ENCODE results near the gene TOPAZ1.

The TOPAZ1 gene

DNA sequence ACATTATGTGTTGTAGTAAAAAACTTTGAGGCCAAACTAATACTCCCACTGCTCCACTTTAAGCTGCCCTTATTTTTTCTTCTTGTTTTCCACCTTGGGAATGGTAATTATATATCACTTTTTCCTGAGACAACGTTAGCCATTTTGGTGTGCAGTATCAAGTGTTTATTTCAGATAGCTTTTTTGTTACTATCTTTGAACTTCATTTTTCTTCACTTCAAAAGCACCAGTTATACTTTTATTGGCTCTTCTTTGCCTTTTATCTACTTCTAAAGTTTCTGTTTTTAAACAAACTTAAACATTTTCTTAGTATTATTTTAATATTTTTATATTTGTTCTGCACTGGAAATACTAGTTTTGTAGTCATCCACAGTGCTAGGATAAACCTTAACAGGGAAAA is 6.5 kb downstream of the TOPAZ1 start:
- peaks cover 7% of the 10 kb centered on the region; the same call in 1 of the 2 replicates for H3K9me3 ChIP-seq (ENCODE audit: insufficient read depth, low read depth, low read length)
- no peaks in the 10 kb centered on the region for H3K27me3 ChIP-seq (ENCODE audit: insufficient read depth, low read length)
- H3K36me3 ChIP-seq (ENCODE audit: insufficient read depth, low read length): no peaks in the 10 kb centered on the region
- no peak overlapping the region for H3K27ac ChIP-seq (ENCODE audit: low read depth, low read length)
- no peak overlapping the region for H3K4me3 ChIP-seq (ENCODE audit: low read length)
- H3K4me1 ChIP-seq (ENCODE audit: insufficient read depth, low read length): no peaks in the 10 kb centered on the region
- WGBS: 67% methylated on average over 1 of the region's 1 CpG
- H3K9ac ChIP-seq (ENCODE audit: low read depth, low read length): no peak overlapping the region

DNA sequence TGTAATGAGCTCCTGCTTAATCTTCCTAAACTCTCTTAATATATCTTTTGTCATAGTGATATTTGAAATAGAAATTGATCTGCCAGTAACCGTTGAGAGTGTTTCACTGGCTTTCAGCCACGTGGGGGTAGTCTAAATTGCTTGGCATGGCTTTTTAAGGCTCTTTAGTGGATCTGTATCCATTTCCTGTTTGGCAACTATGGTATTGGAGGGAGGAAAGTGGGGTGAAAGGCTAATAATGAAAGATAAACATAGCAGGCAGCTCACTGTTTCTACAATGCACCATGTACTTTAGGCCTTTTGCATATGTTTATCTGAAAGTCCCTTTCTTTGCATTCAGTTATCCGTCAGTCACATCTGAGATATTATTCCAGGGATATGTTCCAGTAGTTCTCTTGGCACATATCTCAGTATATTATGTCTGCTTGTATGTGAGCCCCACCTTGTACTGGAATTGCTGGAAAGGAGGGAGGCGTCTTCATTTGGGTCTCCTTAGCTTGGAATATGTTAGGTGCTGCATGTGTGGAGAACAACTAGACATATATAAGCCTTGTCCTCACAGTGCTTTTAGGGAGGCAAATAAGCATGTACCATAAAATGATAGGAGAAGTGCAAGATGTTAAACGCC is 10.8 kb downstream of the TOPAZ1 start:
- 77% methylated on average over 5 of the region's 5 CpGs for WGBS
- Histone ChIP-seq H3K9ac (ENCODE audit: low read depth, low read length) (no peak overlapping the region), H3K4me1 (ENCODE audit: insufficient read depth, low read length) (no peaks in the 10 kb centered on the region), H3K27ac (ENCODE audit: low read depth, low read length) (no peak overlapping the region), H3K4me3 (ENCODE audit: low read length) (no peak overlapping the region), H3K36me3 (ENCODE audit: insufficient read depth, low read length) (no peaks in the 10 kb centered on the region), H3K9me3 (ENCODE audit: insufficient read depth, low read depth, low read length) (peaks cover 7% of the 10 kb centered on the region; the same call in 1 of the 2 replicates), H3K27me3 (ENCODE audit: insufficient read depth, low read length) (no peaks in the 10 kb centered on the region)

DNA sequence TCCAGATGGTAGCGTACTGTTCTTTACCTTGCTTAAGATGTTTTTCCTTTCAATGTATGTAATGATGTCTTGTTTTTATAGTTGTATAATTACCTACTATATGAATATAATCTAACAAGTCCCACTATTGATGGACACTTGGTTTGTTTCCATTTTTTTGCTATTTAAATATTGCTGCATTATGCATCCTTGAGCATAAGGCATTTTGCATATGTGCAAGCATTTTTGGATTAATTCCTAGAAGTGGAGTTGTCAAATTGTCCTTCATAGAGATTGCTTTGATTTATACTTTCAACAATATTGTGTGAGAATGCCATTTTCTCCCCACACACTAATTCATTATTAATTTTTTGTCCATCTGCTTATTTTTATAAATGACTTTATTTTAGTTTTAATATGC is 17.7 kb downstream of the TOPAZ1 start:
- Histone ChIP-seq H3K27ac (ENCODE audit: low read depth, low read length) (no peak overlapping the region), H3K9ac (ENCODE audit: low read depth, low read length) (no peak overlapping the region), H3K4me1 (ENCODE audit: insufficient read depth, low read length) (no peaks in the 10 kb centered on the region), H3K4me3 (ENCODE audit: low read length) (no peak overlapping the region), H3K36me3 (ENCODE audit: insufficient read depth, low read length) (no peaks in the 10 kb centered on the region), H3K27me3 (ENCODE audit: insufficient read depth, low read length) (no peaks in the 10 kb centered on the region), H3K9me3 (ENCODE audit: insufficient read depth, low read depth, low read length) (no peaks in the 10 kb centered on the region)
- WGBS: no CpG with 5 or more reads among the region's 1 CpG

DNA sequence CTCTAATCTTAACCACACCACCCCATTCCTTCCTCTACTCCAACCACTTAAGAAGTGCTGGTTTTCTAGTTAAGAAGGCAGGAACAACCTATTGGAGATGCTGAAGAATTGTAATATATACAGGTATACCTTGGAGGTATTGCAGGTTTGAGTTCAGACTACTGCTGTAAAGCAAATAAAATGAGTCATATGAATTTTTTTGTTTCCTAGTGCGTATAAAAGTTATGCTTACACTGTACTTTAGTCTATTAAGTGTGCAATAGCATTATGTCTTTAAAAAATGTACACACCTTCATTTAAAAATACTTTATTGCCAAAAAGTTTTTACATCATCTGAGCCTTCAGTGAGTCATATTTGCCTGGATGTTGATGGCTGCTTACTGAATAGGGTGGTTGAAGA is 22.5 kb downstream of the TOPAZ1 start:
- Histone ChIP-seq H3K9me3 (ENCODE audit: insufficient read depth, low read depth, low read length) (no peaks in the 10 kb centered on the region), H3K4me3 (ENCODE audit: low read length) (no peak overlapping the region), H3K27ac (ENCODE audit: low read depth, low read length) (no peak overlapping the region), H3K27me3 (ENCODE audit: insufficient read depth, low read length) (no peaks in the 10 kb centered on the region), H3K9ac (ENCODE audit: low read depth, low read length) (no peak overlapping the region), H3K4me1 (ENCODE audit: insufficient read depth, low read length) (no peaks in the 10 kb centered on the region), H3K36me3 (ENCODE audit: insufficient read depth, low read length) (no peaks in the 10 kb centered on the region)
- 100% methylated on average over 1 of the region's 1 CpG for WGBS

DNA sequence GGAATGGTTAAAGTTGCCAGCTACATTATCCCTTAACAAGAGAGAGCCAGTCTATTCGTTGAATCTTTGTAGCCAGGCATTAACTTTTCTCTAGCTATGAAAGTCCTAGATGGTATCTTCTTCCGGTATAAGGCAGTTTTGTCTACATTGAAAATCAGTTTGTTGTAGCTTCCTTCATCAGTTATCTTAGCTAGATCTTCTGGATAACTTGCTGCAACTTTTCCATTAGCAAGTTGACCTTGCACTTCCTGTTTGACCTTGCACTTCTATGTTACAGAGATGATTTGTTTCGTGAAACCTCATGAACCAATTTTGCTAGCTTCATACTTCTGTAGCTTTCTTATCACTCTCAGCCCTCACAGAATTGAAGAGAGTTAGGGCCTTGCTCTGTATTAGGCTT is 24.1 kb downstream of the TOPAZ1 start:
- H3K27me3 ChIP-seq (ENCODE audit: insufficient read depth, low read length): no peaks in the 10 kb centered on the region
- WGBS: 95% methylated on average over 3 of the region's 3 CpGs
- H3K36me3 ChIP-seq (ENCODE audit: insufficient read depth, low read length): no peaks in the 10 kb centered on the region
- H3K4me3 ChIP-seq (ENCODE audit: low read length): no peak overlapping the region
- no peaks in the 10 kb centered on the region for H3K9me3 ChIP-seq (ENCODE audit: insufficient read depth, low read depth, low read length)
- no peak overlapping the region for H3K9ac ChIP-seq (ENCODE audit: low read depth, low read length)
- no peak overlapping the region for H3K27ac ChIP-seq (ENCODE audit: low read depth, low read length)
- H3K4me1 ChIP-seq (ENCODE audit: insufficient read depth, low read length): no peaks in the 10 kb centered on the region

DNA sequence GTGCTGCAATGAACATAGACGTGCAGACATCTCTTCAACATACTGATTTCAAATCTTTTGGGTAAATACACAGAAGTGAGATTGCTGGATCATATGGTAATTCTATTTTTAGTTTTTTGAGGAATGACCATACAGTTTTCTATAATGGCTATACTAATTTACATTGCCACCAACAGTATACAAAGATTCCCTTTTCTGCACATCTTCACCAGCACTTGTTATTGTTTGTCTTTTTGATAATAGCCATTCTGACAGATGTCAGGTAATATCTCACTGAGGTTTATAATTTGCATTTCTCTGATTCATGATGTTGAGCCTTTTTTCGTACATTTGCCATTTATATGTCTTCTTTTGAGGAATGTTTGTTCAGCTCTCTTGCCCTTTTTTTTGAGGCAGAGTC is 30.5 kb downstream of the TOPAZ1 start:
- Histone ChIP-seq H3K4me3 (ENCODE audit: low read length) (no peak overlapping the region), H3K9ac (ENCODE audit: low read depth, low read length) (no peak overlapping the region), H3K36me3 (ENCODE audit: insufficient read depth, low read length) (no peaks in the 10 kb centered on the region), H3K9me3 (ENCODE audit: insufficient read depth, low read depth, low read length) (no peaks in the 10 kb centered on the region), H3K27me3 (ENCODE audit: insufficient read depth, low read length) (no peaks in the 10 kb centered on the region), H3K4me1 (ENCODE audit: insufficient read depth, low read length) (no peaks in the 10 kb centered on the region), H3K27ac (ENCODE audit: low read depth, low read length) (no peak overlapping the region)
- 100% methylated on average over 2 of the region's 2 CpGs for WGBS

DNA sequence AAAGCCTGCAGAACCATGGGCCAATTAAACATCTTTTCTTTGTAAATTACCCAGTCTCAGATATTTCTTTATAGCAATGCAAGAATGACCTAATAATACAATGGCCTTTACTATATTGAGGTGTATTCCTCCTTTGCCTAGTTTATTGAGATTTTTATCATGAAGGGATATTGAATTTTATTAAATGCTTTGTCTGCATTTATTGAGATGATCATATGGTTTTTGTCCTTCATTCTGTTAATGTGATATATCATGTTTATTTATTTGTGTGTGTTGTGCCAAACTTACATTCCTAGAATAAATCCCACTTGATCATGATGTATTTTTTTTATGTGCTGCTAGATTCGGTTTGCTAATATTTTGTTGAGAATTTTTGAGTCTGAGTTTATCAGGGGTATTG is 36.2 kb downstream of the TOPAZ1 start:
- no peak overlapping the region for H3K9ac ChIP-seq (ENCODE audit: low read depth, low read length)
- H3K27me3 ChIP-seq (ENCODE audit: insufficient read depth, low read length): no peaks in the 10 kb centered on the region
- H3K9me3 ChIP-seq (ENCODE audit: insufficient read depth, low read depth, low read length): no peaks in the 10 kb centered on the region
- no peaks in the 10 kb centered on the region for H3K36me3 ChIP-seq (ENCODE audit: insufficient read depth, low read length)
- H3K4me3 ChIP-seq (ENCODE audit: low read length): no peak overlapping the region
- no peak overlapping the region for H3K27ac ChIP-seq (ENCODE audit: low read depth, low read length)
- 96% methylated on average over 1 of the region's 1 CpG for WGBS
- H3K4me1 ChIP-seq (ENCODE audit: insufficient read depth, low read length): no peaks in the 10 kb centered on the region

DNA sequence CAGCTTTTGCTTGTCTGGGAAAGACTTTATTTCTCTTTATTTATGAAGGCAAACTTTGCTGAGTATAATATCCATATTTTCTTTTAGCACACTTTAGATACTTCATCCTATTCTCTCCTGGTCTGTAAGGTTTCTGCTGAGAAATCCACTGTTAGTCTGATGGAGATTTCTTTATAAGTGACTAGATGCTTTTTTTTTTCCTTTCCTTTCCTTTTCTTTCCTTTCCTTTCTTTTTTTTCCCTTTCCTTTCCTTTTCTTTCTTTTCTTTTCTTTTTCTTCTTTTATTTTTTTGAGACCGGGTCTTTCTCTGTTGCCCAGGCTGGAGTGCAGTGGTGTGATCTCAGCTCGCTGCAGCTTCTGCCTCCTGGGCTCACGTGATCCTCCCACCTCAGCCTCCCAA is 38.4 kb downstream of the TOPAZ1 start:
- H3K36me3 ChIP-seq (ENCODE audit: insufficient read depth, low read length): no peaks in the 10 kb centered on the region
- H3K4me1 ChIP-seq (ENCODE audit: insufficient read depth, low read length): no peaks in the 10 kb centered on the region
- H3K9ac ChIP-seq (ENCODE audit: low read depth, low read length): no peak overlapping the region
- H3K27ac ChIP-seq (ENCODE audit: low read depth, low read length): no peak overlapping the region
- WGBS: 94% methylated on average over 3 of the region's 3 CpGs
- H3K27me3 ChIP-seq (ENCODE audit: insufficient read depth, low read length): no peaks in the 10 kb centered on the region
- no peaks in the 10 kb centered on the region for H3K9me3 ChIP-seq (ENCODE audit: insufficient read depth, low read depth, low read length)
- H3K4me3 ChIP-seq (ENCODE audit: low read length): no peak overlapping the region

DNA sequence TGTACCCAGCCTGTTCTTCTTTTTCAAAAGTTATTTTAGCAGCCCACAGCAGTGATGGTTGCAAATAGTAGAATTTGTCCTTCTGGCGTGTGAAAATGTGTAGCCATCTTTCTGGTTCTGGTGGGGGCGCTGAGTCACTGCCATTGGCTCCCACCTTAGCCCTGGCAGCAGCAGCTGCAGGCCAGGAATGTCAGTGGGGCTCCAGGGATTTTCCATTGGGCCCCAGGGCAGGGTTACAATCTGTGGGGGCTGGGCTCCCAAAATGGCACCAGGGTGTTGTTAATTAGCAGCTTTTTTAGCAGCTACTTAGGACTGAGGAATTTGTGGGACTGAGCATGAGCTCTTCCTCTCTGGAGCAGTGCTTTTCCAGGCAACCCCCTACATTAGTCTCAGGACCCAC is 38.9 kb downstream of the TOPAZ1 start:
- H3K4me3 ChIP-seq (ENCODE audit: low read length): no peak overlapping the region
- H3K9me3 ChIP-seq (ENCODE audit: insufficient read depth, low read depth, low read length): no peaks in the 10 kb centered on the region
- H3K36me3 ChIP-seq (ENCODE audit: insufficient read depth, low read length): no peaks in the 10 kb centered on the region
- no peaks in the 10 kb centered on the region for H3K4me1 ChIP-seq (ENCODE audit: insufficient read depth, low read length)
- no peak overlapping the region for H3K27ac ChIP-seq (ENCODE audit: low read depth, low read length)
- no peak overlapping the region for H3K9ac ChIP-seq (ENCODE audit: low read depth, low read length)
- H3K27me3 ChIP-seq (ENCODE audit: insufficient read depth, low read length): no peaks in the 10 kb centered on the region
- 85% methylated on average over 2 of the region's 2 CpGs for WGBS

DNA sequence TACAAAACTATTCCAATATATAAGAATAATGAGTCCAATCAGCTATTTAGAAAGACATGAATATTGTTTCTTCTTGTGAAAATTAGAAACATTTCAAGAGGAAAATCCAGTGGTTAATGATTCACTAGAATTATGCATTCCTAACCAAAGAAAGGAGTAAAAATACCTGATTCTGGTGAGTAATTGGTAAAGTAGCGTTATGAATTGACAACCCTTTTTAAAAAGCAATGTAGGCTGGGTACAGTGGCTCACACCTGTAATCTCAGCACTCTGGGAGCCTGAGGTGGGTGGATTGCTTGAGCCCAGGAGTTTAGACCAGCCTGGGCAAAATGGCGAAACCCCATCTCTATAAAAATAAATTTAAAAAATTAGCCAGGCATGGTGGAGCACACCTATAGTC is 43.3 kb downstream of the TOPAZ1 start:
- Histone ChIP-seq H3K27me3 (ENCODE audit: insufficient read depth, low read length) (no peaks in the 10 kb centered on the region), H3K4me3 (ENCODE audit: low read length) (no peak overlapping the region), H3K27ac (ENCODE audit: low read depth, low read length) (no peak overlapping the region), H3K4me1 (ENCODE audit: insufficient read depth, low read length) (no peaks in the 10 kb centered on the region), H3K36me3 (ENCODE audit: insufficient read depth, low read length) (no peaks in the 10 kb centered on the region), H3K9me3 (ENCODE audit: insufficient read depth, low read depth, low read length) (no peaks in the 10 kb centered on the region), H3K9ac (ENCODE audit: low read depth, low read length) (no peak overlapping the region)
- WGBS: 87% methylated on average over 2 of the region's 2 CpGs

DNA sequence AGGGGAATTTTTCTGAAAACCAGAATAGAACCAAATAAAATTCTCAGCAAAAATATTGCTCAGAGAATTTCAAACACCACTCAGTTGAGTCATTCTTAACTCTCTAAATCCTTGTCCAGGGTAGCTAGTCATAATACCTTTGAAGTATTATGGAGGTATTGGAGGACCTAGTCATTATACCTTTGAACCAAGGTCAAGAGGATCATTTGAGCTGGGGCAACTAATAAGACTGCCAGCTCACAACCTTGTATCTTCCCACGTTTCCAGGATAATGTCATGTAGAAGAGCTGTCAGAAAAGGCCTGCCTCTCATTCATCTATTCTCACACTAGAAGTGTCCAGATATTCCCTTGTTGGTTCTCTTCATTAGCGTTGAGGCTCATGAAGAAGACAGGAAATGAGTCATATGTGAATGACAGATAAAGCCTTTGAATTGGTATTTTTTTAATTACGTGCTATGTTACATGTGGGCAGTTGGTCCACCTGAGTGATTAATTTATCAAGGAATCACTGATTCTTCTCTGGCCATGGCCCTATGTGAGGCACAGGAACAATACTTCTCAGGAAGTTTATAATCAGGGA is 48.3 kb downstream of the TOPAZ1 start:
- 86% methylated on average over 3 of the region's 3 CpGs for WGBS
- Histone ChIP-seq H3K4me3 (ENCODE audit: low read length) (no peak overlapping the region), H3K9ac (ENCODE audit: low read depth, low read length) (no peak overlapping the region), H3K27ac (ENCODE audit: low read depth, low read length) (no peak overlapping the region), H3K36me3 (ENCODE audit: insufficient read depth, low read length) (no peaks in the 10 kb centered on the region), H3K4me1 (ENCODE audit: insufficient read depth, low read length) (no peaks in the 10 kb centered on the region; the same call in 1 of the 2 replicates), H3K9me3 (ENCODE audit: insufficient read depth, low read depth, low read length) (no peaks in the 10 kb centered on the region), H3K27me3 (ENCODE audit: insufficient read depth, low read length) (no peaks in the 10 kb centered on the region)

DNA sequence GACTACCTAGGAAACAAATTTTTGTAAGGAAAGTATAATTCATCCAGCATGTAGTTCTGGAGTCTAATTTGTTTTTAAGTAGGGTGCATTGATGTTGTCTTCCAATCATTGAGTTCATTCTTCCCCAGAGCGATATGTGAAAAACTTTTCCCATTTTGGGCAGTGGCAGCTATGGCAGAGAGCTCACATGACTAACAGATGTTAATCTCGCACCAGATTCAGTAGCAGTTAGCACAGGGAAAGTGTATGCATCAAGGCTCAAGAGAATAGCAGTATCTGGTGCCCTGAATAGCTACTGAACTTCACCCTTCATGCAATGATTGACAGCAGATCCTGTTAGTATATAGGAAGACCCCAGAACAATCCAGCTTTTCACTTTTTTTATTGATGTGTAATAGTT is 50.6 kb downstream of the TOPAZ1 start:
- Histone ChIP-seq H3K27ac (ENCODE audit: low read depth, low read length) (no peak overlapping the region), H3K9ac (ENCODE audit: low read depth, low read length) (no peak overlapping the region), H3K36me3 (ENCODE audit: insufficient read depth, low read length) (no peaks in the 10 kb centered on the region), H3K9me3 (ENCODE audit: insufficient read depth, low read depth, low read length) (no peaks in the 10 kb centered on the region), H3K27me3 (ENCODE audit: insufficient read depth, low read length) (no peaks in the 10 kb centered on the region), H3K4me3 (ENCODE audit: low read length) (no peak overlapping the region), H3K4me1 (ENCODE audit: insufficient read depth, low read length) (no peaks in the 10 kb centered on the region; the same call in 1 of the 2 replicates)
- WGBS: 93% methylated on average over 2 of the region's 2 CpGs
